ENCODE data around the gene OLA1. TPM values are rescaled to one million over a fixed set of nuclear protein-coding genes. Genes with fewer than 3 reads are reported as not detected.

Gene OLA1
- polyA plus RNA-seq, 1 experiment, result 36.7 TPM

DNA sequence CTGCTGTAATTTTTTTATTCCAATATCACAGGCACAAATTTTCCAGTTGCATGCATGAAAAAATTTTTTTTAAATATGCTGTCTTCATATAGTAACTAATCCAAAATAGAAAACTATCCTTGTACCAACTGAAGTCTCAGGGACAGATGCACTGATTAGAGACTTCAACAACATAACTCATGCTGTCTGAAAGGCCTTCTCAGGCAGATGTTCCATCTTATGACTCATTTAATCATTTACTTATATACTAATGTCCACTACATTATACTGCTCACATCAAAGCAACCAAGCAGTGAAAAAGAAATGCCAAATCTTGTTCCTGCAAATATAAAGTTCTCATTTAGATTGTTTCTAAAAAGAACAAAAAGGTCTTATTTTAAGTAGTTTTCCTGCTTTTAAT is 53.1 kb downstream of the OLA1 start:
- no peak overlapping the region for H3K4me3 ChIP-seq (ENCODE audit: low read depth, low read length)
- H3K27me3 ChIP-seq (ENCODE audit: control insufficient read depth, insufficient read depth, low read length), result no peaks in the 10 kb centered on the region
- TF ChIP-seq, protein P1, sequence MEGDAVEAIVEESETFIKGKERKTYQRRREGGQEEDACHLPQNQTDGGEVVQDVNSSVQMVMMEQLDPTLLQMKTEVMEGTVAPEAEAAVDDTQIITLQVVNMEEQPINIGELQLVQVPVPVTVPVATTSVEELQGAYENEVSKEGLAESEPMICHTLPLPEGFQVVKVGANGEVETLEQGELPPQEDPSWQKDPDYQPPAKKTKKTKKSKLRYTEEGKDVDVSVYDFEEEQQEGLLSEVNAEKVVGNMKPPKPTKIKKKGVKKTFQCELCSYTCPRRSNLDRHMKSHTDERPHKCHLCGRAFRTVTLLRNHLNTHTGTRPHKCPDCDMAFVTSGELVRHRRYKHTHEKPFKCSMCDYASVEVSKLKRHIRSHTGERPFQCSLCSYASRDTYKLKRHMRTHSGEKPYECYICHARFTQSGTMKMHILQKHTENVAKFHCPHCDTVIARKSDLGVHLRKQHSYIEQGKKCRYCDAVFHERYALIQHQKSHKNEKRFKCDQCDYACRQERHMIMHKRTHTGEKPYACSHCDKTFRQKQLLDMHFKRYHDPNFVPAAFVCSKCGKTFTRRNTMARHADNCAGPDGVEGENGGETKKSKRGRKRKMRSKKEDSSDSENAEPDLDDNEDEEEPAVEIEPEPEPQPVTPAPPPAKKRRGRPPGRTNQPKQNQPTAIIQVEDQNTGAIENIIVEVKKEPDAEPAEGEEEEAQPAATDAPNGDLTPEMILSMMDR (IDR thresholded peaks at IDR 0.05; ENCODE audit: insufficient read depth, low read depth, low read length), result no peak
- ChIA-PET POLR2A (no interaction called here), CTCF (no interaction called here)
- DNase-seq (ENCODE audit: low read depth), result no peak
- no peaks in the 10 kb centered on the region for H3K36me3 ChIP-seq (ENCODE audit: control insufficient read depth, insufficient read depth, low read length)

DNA sequence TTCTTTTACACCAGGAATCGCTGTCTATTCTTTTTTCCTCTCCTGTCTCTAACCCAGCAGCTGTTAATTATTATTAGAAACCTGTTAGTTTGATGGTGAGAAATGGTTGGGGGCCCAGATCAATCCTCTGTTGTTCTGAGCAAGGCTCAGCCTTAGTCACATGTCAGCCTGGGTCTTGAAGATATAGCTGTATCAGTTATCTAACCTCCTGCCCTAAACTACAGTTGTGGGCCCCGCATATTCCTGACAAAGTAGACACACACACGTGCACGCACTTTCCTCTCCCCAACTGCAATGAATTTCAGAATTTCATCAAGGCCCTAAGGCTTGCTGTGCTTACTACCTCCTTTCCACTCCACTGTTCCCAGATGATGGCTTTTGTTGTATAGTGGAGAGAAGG is 54.6 kb downstream of the OLA1 start:
- H3K4me3 ChIP-seq (ENCODE audit: low read depth, low read length), result no peak overlapping the region
- CTCF ChIA-PET, result interaction anchor here (0.8 kb wide), 1 partner anchor 9 kb away, joined by 4 read pairs; no protein-coding TSS in a partner anchor
- no peak for DNase-seq (ENCODE audit: low read depth)
- POLR2A ChIA-PET, result no interaction called here
- H3K36me3 ChIP-seq (ENCODE audit: control insufficient read depth, insufficient read depth, low read length), result no peaks in the 10 kb centered on the region
- TF ChIP-seq, protein P1 (IDR thresholded peaks at IDR 0.05; ENCODE audit: insufficient read depth, low read depth, low read length), result no peak
- H3K27me3 ChIP-seq (ENCODE audit: control insufficient read depth, insufficient read depth, low read length), result no peaks in the 10 kb centered on the region

DNA sequence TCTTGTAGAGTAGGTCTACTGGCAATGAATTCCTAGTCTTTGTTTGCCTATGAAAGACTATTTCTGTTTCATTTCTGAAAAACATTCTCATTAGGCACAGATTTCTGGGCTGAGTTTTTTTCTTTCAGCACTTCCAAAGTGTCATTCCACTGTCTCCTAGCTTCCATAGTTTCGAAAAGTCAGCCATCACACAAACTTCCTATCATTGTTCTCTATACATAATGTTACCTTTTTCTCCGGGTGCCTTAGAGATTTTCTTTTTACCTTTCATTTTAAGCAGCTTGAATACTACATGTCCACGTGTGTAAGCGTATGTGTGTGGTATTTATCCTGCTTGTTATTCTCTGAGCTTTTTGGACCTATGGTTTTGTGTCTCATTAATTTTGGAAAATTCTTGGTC is 55.7 kb downstream of the OLA1 start:
- Histone ChIP-seq H3K27me3 (ENCODE audit: control insufficient read depth, insufficient read depth, low read length) (no peaks in the 10 kb centered on the region), H3K4me3 (ENCODE audit: low read depth, low read length) (no peak overlapping the region), H3K36me3 (ENCODE audit: control insufficient read depth, insufficient read depth, low read length) (no peaks in the 10 kb centered on the region)
- CTCF ChIA-PET, result no interaction called here
- TF ChIP-seq, protein P1 (IDR thresholded peaks at IDR 0.05; ENCODE audit: insufficient read depth, low read depth, low read length), result no peak
- POLR2A ChIA-PET, result no interaction called here
- no peak for DNase-seq (ENCODE audit: low read depth)

DNA sequence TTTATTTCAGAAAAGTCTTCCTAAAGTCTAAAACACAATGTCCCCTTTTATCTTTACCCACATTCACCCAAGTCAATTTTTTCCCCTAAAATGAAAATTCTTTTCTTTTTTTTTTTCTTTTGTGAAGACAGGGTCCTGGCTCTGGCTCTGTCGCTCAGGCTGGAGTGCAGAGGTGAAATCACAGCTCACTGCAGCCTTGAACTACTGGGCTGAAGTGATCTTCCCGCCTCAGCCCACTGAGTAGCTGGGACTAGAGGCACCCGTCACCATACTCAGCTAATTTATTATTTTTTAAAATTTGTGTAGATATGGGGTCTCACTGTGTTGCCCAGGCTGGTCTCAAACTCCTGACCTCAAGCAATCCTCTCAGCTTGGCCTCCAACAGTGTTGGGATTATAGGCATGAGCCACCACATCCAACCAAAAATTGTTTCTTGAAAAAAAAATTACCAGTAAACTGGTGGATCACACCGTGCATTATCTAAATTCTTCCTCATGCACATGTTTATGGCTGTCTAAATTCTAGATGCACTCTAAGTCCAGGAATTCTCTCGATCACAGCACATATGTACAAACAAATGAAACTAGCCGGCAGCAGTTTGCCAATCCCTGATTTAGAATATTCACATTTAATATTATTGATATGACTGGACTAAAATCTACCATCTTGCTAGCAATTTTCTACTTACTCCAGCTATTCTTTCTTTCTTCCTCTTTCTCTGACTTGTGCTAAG is 56.8 kb downstream of the OLA1 start:
- TF ChIP-seq, protein P1 (IDR thresholded peaks at IDR 0.05; ENCODE audit: insufficient read depth, low read depth, low read length), result no peak
- CTCF ChIA-PET, result interaction anchor here (0.6 kb wide), 1 partner anchor 20 kb away, joined by 3 read pairs; no protein-coding TSS in a partner anchor
- Histone ChIP-seq H3K36me3 (ENCODE audit: control insufficient read depth, insufficient read depth, low read length) (no peaks in the 10 kb centered on the region), H3K27me3 (ENCODE audit: control insufficient read depth, insufficient read depth, low read length) (no peaks in the 10 kb centered on the region), H3K4me3 (ENCODE audit: low read depth, low read length) (no peak overlapping the region)
- POLR2A ChIA-PET, result no interaction called here
- no peak for DNase-seq (ENCODE audit: low read depth)

DNA sequence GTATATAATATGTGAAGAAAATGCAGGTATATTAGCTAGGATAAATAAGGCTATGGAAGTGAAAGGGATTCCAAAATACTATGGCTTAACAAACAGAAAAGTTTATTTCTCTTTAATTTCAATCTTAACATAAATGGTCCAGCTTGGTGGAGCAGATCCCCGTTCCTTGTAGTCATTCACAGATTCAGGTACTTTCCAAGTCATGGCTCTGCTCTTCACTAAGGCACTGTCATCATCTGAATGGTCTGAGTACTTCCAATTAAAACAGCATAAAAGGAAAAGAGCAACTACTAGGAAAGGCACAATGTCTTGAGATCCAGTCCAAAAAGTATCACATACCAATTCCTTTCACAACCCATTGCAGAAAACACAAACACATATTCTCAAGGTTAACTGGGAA is 63.4 kb downstream of the OLA1 start:
- H3K27me3 ChIP-seq (ENCODE audit: control insufficient read depth, insufficient read depth, low read length), result no peaks in the 10 kb centered on the region
- ChIA-PET POLR2A (no interaction called here), CTCF (interaction anchor here (0.5 kb wide), 1 partner anchor 9 kb away, joined by 4 read pairs; no protein-coding TSS in a partner anchor)
- DNase-seq (ENCODE audit: low read depth), result no peak
- peaks cover 2% of the 10 kb centered on the region; the same call in 1 of the 2 replicates for H3K36me3 ChIP-seq (ENCODE audit: control insufficient read depth, insufficient read depth, low read length)
- H3K4me3 ChIP-seq (ENCODE audit: low read depth, low read length), result no peak overlapping the region
- TF ChIP-seq, protein P1 (IDR thresholded peaks at IDR 0.05; ENCODE audit: insufficient read depth, low read depth, low read length), result no peak

All from BJ (cell line).